HepG2 (cell line): Measurements from ENCODE around the gene SYCE1L. TPM values are rescaled to one million over a fixed set of nuclear protein-coding genes. Genes with fewer than 3 reads are reported as not detected.

Source experiments
- ATAC-seq: fragments of 200-7000 bp; cut with Tn5 transposase; 3 replicates; pipeline ENCODE4 v1.9.1; 2020; ENCODE audit warnings: mild to moderate bottlenecking, moderate library complexity
- BruUV-seq: library from RNA; stranded (reverse); fragments of 400-500 nt; replicated peaks from 2 replicates; lab custom pipeline; 2021; lab: Mats Ljungman, UMichigan
- CTCF ChIA-PET: fragments of 300-600 bp; formaldehyde crosslinking; extraction: SDS; loops from one replicate; lab custom pipeline; 2021; ENCODE audit warnings: low total read pairs, inconsistent platforms, low intra/inter-chr PET ratio; lab: Yijun Ruan, JAX
- POLR2A ChIA-PET: fragments of 350-600 bp; sonication (Branson Sonifier 250); formaldehyde crosslinking; loops from one replicate; lab custom pipeline; 2020; ENCODE audit warnings: antibody characterized with exemption, inconsistent platforms; lab: Yijun Ruan, JAX
- DNase-seq: peaks from one replicate; pipeline ENCODE4 v3.0.0-alpha.2; 2015; ENCODE audit warnings: low spot score
- FAIRE-seq: peaks from 3 replicates; lab custom pipeline; 2011; peaks lifted over from hg19 to GRCh38; lab: Jason Lieb, UNC
- H2AFZ ChIP-seq: one replicate; pipeline ENCODE4 v1.6.1; 2011; ENCODE audit warnings: low read length, inconsistent platforms
- H3K27ac ChIP-seq: fragments of 300-600 bp; 3 replicates; pipeline ENCODE4 v1.8.0; 2011; ENCODE audit warnings: mixed run types, mild to moderate bottlenecking, mixed read lengths, low read length, inconsistent platforms; ENCODE audit not compliant: insufficient read depth; ENCODE audit errors: extremely low read length
- H3K27me3 ChIP-seq, 2 experiments: fragments of 200-600 bp in 1 of 2; 2 replicates in 1 of 2; 3 replicates in 1 of 2; pipeline versions ENCODE4 v1.6.0 to v1.8.0; 2011; ENCODE audit warnings: low read length in 2 of 2, mild to moderate bottlenecking in 2 of 2, moderate library complexity in 2 of 2, inconsistent platforms in 1 of 2; ENCODE audit not compliant: insufficient read depth in 2 of 2, control insufficient read depth in 1 of 2
- H3K36me3 ChIP-seq, 2 experiments: fragments of 200-600 bp in 1 of 2; replicated peaks in 1 of 2; 2 replicates in 1 of 2; 3 replicates in 1 of 2; pipeline versions ENCODE4 v1.5.1 to v1.8.0; 2011; ENCODE audit warnings: low read length in 2 of 2, inconsistent platforms in 1 of 2; ENCODE audit not compliant: insufficient read depth in 2 of 2, control insufficient read depth in 1 of 2
- H3K4me1 ChIP-seq: 2 replicates; pipeline ENCODE4 v1.5.1; 2012; ENCODE audit warnings: low read length, inconsistent platforms; ENCODE audit not compliant: insufficient read depth
- H3K4me2 ChIP-seq: 2 replicates; pipeline ENCODE4 v1.6.0; 2011; ENCODE audit warnings: low read depth, low read length, inconsistent platforms
- H3K4me3 ChIP-seq, 3 experiments: fragments of 200-600 bp in 1 of 3; sonication (generic), shearing (Covaris generic) in 1 of 3; replicated peaks in 1 of 3; 2 replicates each; pipeline ENCODE4 v1.5.1; 2011 to 2016; ENCODE audit warnings: low read length in 3 of 3, inconsistent platforms in 2 of 3, low read depth in 2 of 3, mild to moderate bottlenecking in 2 of 3, control low read depth in 1 of 3, mixed read lengths in 1 of 3; ENCODE audit not compliant: insufficient read depth in 1 of 3
- H3K79me2 ChIP-seq: one replicate; pipeline ENCODE4 v1.6.1; 2011; ENCODE audit warnings: low read length, inconsistent platforms; ENCODE audit not compliant: insufficient read depth
- H3K9ac ChIP-seq: 2 replicates; pipeline ENCODE4 v1.6.0; 2011; ENCODE audit warnings: mild to moderate bottlenecking, low read depth, low read length, inconsistent platforms; ENCODE audit not compliant: insufficient read depth
- H3K9me3 ChIP-seq: 2 replicates; pipeline ENCODE4 v1.5.1; 2012; ENCODE audit warnings: mild to moderate bottlenecking, low read length
- H4K20me1 ChIP-seq: 2 replicates; pipeline ENCODE4 v1.6.0; 2011; ENCODE audit warnings: inconsistent platforms, mild to moderate bottlenecking, low read length, moderate library complexity; ENCODE audit not compliant: insufficient read depth
- DMAP1 ChIP-seq: IDR thresholded peaks from 2 replicates; pipeline ENCODE4 v1.6.1; 2016
- GABPB1 ChIP-seq: IDR thresholded peaks from 2 replicates; pipeline ENCODE4 v1.6.1; 2016; ENCODE audit warnings: mild to moderate bottlenecking, missing genetic modification reagents, moderate library complexity, missing compliant biosample characterization
- LCORL ChIP-seq, 2 experiments: fragments of 450-650 bp in 1 of 2; sonication (generic) in 1 of 2; formaldehyde crosslinking in 1 of 2; IDR thresholded peaks; 2 replicates each; pipeline versions ENCODE4 v1.5.0 to v1.6.1; 2017 to 2020; ENCODE audit warnings: antibody characterized with exemption in 1 of 2, missing genetic modification reagents in 1 of 2
- NRL ChIP-seq: sonication (generic); formaldehyde crosslinking; IDR thresholded peaks from 2 replicates; pipeline ENCODE4 v1.5.0; 2020; ENCODE audit warnings: missing genetic modification reagents, mild to moderate bottlenecking, moderate library complexity, borderline replicate concordance
- POLR2G ChIP-seq: fragments of 200-400 bp; formaldehyde crosslinking; IDR thresholded peaks from 2 replicates; pipeline ENCODE4 v1.6.1; 2018; ENCODE audit warnings: mild to moderate bottlenecking, low read depth, low read length, moderate library complexity
- SIX4 ChIP-seq: sonication (generic); formaldehyde crosslinking; IDR thresholded peaks from 2 replicates; pipeline ENCODE4 v1.4.0; 2020; ENCODE audit warnings: missing genetic modification reagents
- SOX5 ChIP-seq: IDR thresholded peaks from 2 replicates; pipeline ENCODE4 v1.6.1; 2016; ENCODE audit warnings: borderline replicate concordance
- THAP11 ChIP-seq: IDR thresholded peaks from 2 replicates; pipeline ENCODE4 v1.6.1; 2016; ENCODE audit warnings: missing biosample characterization, missing genetic modification reagents
- TOPORS ChIP-seq: sonication (generic); formaldehyde crosslinking; IDR thresholded peaks from 2 replicates; pipeline ENCODE4 v1.8.0; 2023; ENCODE audit warnings: mild to moderate bottlenecking, missing genetic modification reagents
- TSC22D2 ChIP-seq: sonication (generic); formaldehyde crosslinking; IDR thresholded peaks from 2 replicates; pipeline ENCODE4 v1.5.1; 2020; ENCODE audit warnings: missing genetic modification reagents, mild to moderate bottlenecking, borderline replicate concordance
- ZNF18 ChIP-seq: sonication (generic); formaldehyde crosslinking; IDR thresholded peaks from 2 replicates; pipeline ENCODE4 v1.8.0; 2022; ENCODE audit warnings: mild to moderate bottlenecking, missing genetic modification reagents; ENCODE audit not compliant: insufficient replicate concordance
- ZNF256 ChIP-seq: sonication (generic); formaldehyde crosslinking; conservative IDR thresholded peaks from 2 replicates; pipeline ENCODE4 v1.4.0; 2020; ENCODE audit warnings: missing genetic modification reagents
- ZNF30 ChIP-seq: sonication (generic); formaldehyde crosslinking; IDR thresholded peaks from 2 replicates; pipeline ENCODE4 v1.5.0; 2020; ENCODE audit warnings: mild to moderate bottlenecking, missing genetic modification reagents
- ZNF660 ChIP-seq: sonication (generic); formaldehyde crosslinking; IDR thresholded peaks from 2 replicates; pipeline ENCODE4 v1.5.1; 2020; ENCODE audit warnings: mild to moderate bottlenecking, low read depth, missing genetic modification reagents, borderline replicate concordance
- ZNF782 ChIP-seq: sonication (generic); formaldehyde crosslinking; IDR thresholded peaks from 2 replicates; pipeline ENCODE4 v1.4.0; 2020; ENCODE audit warnings: missing genetic modification reagents, mild to moderate bottlenecking, borderline replicate concordance
- WGBS: methylation state at CpG from one replicate; pipeline ENCODE4 v1.1.6; 2017; ENCODE audit warnings: low lambda C conversion rate; 5-methylcytosine and 5-hydroxymethylcytosine counted together
- in situ Hi-C: cut with HindIII; loops from 2 replicates; pipeline ENCODE4 v1.10.0; 2017; ENCODE audit warnings: low pct_unique_long_range_greater_than_20kb; ENCODE audit not compliant: extremely low pct_ligation_motif_present
- intact Hi-C: fragments of 100-400 bp; cut with micrococcal nuclease; formaldehyde crosslinking; loops from one replicate; pipeline ENCODE4 v1.10.0; 2022; ENCODE audit not compliant: unreplicated experiment
- polyA plus RNA-seq, 8 experiments: library from polyadenylated mRNA; depleted of rRNA in 3 of 8; stranded (reverse) in 7 of 8; unstranded in 1 of 8; fragments of >200 nt; fragmentation: Illumina TruSeq in 4 of 8; extraction: Trizol in 4 of 8; gene quantifications; 2 replicates each; pipeline versions ENCODE4 v1.2.1 to v1.2.3, GENCODE V29; 2011 to 2016; ENCODE audit warnings: low read depth in 4 of 8, missing spikeins in 1 of 8, mixed read lengths in 1 of 8; ENCODE audit not compliant: insufficient read depth in 1 of 8
- total RNA-seq, 5 experiments: library from RNA; depleted of rRNA; stranded (reverse); fragments of >200 nt; fragmentation: Illumina TruSeq; extraction: Trizol; gene quantifications; 2 replicates each; pipeline ENCODE4 v1.2.3, GENCODE V29; 2016; ENCODE audit warnings: low read depth in 1 of 5
- TF ChIP-seq, protein P1 (sequence below): sonication (generic); formaldehyde crosslinking; IDR thresholded peaks from 2 replicates; pipeline ENCODE4 v1.4.0; 2020; ENCODE audit warnings: low read depth, mild to moderate bottlenecking, missing genetic modification reagents

Gene SYCE1L
- total and polyA plus RNA-seq, 2 of the 13 experiments (the other 11 are each of a cell fraction or from before 2014, with no cell fraction given), result 0.22 TPM; not detected in 1

GRCh38 chr16:77158293-77158692, 40.9 kb upstream of the SYCE1L start (continued):
- TF ChIP-seq GABPB1, result no peak

GRCh38 chr16:77165006-77165405, 34.2 kb upstream of the SYCE1L start:
- no peak for TF ChIP-seq THAP11 (CRISPR knock-in tag)
- no peak for TF ChIP-seq ZNF30 (CRISPR knock-in tag)
- TF ChIP-seq SIX4, result no peak
- no peak for TF ChIP-seq SOX5 (CRISPR knock-in tag)
- TF ChIP-seq ZNF256 (CRISPR knock-in tag), result no peak
- no peak for TF ChIP-seq LCORL (IDR thresholded peaks at IDR 0.05)
- TF ChIP-seq LCORL (CRISPR knock-in tag; IDR thresholded peaks at IDR 0.05), result no peak
- TF ChIP-seq DMAP1, result no peak
- no peak for TF ChIP-seq TOPORS
- no peak for TF ChIP-seq POLR2G
- no peak for TF ChIP-seq ZNF18
- TF ChIP-seq ZNF660 (CRISPR knock-in tag), result no peak
- TF ChIP-seq, protein P1, sequence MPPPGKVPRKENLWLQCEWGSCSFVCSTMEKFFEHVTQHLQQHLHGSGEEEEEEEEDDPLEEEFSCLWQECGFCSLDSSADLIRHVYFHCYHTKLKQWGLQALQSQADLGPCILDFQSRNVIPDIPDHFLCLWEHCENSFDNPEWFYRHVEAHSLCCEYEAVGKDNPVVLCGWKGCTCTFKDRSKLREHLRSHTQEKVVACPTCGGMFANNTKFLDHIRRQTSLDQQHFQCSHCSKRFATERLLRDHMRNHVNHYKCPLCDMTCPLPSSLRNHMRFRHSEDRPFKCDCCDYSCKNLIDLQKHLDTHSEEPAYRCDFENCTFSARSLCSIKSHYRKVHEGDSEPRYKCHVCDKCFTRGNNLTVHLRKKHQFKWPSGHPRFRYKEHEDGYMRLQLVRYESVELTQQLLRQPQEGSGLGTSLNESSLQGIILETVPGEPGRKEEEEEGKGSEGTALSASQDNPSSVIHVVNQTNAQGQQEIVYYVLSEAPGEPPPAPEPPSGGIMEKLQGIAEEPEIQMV (CRISPR knock-in tag), result no peak
- TF ChIP-seq TSC22D2 (CRISPR knock-in tag), result no peak
- no peak for TF ChIP-seq ZNF782 (CRISPR knock-in tag)
- no peak for TF ChIP-seq NRL (CRISPR knock-in tag)
- H3K27me3 ChIP-seq, result no peaks in the 10 kb centered on the region; a peak in 1 of 5 replicates
- intact Hi-C loops (no loop called here), in situ Hi-C loops (loop anchor here (25.0 kb wide), 2 partner anchors 503 to 878 kb away; partner anchors contain the start of gene CNTNAP4)
- WGBS, result 25% methylated on average over 2 of the region's 2 CpGs
- ChIA-PET POLR2A (no interaction called here), CTCF (no interaction called here)
- no peak overlapping the region for H2AFZ ChIP-seq
- no peaks in the 10 kb centered on the region for H3K4me1 ChIP-seq
- no peak overlapping the region for H3K9ac ChIP-seq
- no peak overlapping the region for H3K4me3 ChIP-seq
- no peaks in the 10 kb centered on the region for H3K79me2 ChIP-seq
- ATAC-seq (no peak), FAIRE-seq (no peak), DNase-seq (no peak)
- no TSS peak for BruUV-seq
- no peak overlapping the region for H3K27ac ChIP-seq
- no peaks in the 10 kb centered on the region for H4K20me1 ChIP-seq
- no peak overlapping the region for H3K4me2 ChIP-seq
- no peaks in the 10 kb centered on the region for H3K36me3 ChIP-seq
- H3K9me3 ChIP-seq, result no peaks in the 10 kb centered on the region
